ENCODE results near the gene EHD1.

EHD1 gene

DNA sequence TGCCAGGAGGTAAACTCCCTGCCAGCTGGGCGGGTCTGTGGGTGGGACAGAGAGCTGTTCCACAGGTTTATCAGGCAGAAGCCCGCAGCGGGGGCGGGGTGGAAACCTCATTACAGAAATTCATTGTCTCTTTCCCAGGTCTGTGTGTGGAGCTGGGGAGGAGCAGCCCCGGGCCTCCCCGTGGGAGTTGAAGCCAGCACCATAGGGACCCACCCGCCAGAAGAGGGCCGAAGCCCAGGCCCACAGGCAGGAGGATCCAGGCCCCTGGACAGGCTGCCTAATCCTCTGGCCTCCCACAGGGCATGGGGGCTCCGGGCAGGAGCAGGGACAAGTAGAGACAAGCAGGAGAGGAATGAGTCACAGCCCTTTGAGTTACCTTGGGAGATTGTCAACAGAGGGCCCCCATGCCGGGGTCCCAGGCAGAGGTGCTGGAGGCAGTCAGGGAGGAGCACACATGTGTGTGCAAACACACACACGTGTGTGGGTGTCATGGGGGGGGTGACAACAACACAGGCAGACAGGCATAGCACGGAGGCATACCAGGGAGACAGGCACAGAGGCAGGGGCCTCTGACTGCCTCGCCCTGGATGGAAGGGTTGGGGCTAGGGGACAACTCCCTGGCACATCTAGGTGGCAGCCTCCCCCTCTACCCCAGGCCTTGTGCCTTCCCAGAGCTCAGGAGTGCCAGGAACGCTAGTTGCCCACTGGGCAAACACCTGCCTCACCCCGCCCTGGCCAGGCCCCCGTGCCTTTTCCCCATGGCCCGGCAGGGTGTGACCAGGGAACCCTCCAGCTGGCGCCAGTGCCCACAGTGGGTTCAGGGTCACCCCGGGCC, 35.4 kb downstream of the EHD1 start:
- no peak for DNase-seq (ENCODE audit: low spot score)

DNA sequence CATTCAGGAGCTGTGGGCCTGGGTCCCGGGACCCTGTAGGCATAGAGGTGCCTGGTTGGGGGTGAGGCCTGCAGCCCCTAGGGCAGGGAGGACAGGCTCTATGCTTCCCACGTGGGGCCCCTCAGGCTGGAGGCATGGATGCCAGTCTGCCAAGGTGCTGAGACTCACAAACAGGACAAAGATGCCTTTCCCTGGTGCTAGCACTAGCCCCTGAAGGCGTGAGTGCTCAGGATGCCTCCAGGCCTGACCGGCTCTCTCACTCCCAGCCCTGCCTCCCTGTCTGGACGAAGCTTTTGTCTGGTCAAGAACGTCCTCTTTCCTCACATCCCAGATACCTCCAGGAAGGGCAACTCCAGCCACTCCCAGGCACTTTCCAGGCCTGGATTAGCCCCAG, 36.1 kb downstream of the EHD1 start:
- no peak for DNase-seq (ENCODE audit: low spot score)

DNA sequence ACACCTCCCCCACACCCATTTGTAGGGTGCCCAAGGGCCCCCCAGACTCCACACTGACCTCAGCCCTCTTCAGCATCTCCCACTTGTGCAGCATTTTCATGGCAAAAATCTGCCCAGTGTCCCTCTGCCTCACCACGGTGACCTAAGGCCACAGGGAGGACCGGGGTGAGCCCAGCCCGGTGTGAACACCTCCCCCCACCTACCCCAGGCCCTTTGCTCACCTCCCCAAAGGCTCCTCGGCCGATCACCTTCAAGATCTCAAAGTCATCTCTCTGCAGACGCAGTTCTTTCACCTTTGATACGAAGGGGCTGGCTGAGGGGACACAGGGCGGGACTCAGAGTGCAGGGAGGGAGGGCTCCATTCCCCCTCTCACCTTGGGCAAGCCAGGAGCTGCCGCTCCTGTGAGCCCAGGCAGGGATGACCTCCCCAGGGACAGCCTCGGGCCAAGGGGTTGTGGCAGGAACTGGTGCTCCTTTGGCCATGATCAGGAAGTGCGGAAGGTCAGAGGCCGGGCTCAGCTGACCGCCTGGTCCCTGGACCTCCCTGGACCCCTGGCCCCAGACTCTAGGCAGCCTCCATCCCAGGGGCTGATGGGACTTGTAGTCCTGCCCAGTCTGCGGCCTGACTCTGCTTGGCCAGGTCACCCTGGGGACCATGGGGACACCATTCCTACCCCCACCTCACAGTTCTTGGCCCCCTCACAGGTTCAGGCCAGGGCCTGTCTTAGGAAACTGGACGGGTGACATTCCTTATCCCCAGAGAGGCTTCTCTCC, 36.6 kb downstream of the EHD1 start:
- no peak for DNase-seq (ENCODE audit: low spot score)

DNA sequence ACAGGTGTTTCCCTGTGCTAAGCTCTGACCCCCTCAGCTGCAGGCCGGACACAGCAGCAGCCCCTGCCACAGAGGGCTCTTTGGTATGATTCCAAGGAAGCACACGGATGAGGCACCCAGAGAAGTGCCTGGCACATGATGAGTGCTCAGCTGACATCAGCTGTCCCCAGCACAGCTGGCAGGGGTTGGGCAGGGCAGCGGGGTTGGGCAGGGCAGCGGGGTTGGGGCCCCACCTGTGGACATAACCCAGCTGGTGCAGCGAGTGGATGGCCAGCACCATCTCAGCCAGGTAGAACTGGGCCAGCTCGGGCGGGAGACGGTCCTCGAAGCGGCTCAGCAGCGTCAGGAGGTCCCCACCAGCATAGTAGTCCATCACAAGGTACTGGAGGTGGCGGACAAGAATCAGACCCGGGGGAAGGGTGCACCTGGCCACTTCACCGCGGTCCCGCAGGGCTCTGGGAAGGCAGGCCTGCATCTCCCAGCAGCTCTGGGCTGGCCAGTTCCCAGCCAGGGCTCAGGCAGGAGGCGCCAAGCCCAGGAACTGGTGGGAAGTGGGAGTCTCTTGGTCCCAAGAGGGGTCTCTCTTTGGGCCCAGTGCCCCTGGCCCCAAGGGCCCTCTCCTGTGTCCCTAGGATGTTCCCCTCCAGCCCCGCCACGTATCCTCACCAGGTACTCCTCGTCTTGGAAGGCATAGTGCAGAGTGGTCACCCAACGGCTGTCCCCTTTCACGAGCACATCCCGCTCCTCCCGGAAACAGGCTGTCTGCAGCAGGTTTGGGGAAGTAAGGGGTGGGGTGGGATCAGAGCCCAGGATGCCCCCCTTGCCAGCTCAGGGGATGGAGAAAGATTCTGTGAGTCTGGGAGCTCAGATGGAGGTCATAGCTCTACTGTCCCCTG, 38.3 kb downstream of the EHD1 start:
- DNase-seq (ENCODE audit: low spot score) = no peak

DNA sequence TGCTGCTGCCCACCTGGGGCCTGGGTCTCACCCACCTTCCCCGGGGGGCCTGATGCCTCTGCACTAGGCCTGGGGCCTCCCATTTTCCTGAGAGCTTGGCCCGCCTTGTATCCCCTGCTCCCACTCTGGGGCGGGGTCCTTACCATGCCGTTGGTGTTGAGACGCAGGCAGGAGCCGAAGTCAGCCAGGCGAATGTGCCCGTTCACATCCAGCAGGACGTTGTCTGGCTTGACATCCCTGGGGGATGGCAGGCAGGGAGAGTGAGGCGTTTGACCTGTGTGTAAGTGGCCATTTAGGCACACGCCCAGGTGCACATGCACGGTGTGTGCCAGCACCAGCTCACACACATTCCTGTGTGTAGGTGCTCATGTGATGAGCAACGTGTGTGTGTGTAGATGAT, 39.1 kb downstream of the EHD1 start:
- DNase-seq (ENCODE audit: low spot score) = no peak

DNA sequence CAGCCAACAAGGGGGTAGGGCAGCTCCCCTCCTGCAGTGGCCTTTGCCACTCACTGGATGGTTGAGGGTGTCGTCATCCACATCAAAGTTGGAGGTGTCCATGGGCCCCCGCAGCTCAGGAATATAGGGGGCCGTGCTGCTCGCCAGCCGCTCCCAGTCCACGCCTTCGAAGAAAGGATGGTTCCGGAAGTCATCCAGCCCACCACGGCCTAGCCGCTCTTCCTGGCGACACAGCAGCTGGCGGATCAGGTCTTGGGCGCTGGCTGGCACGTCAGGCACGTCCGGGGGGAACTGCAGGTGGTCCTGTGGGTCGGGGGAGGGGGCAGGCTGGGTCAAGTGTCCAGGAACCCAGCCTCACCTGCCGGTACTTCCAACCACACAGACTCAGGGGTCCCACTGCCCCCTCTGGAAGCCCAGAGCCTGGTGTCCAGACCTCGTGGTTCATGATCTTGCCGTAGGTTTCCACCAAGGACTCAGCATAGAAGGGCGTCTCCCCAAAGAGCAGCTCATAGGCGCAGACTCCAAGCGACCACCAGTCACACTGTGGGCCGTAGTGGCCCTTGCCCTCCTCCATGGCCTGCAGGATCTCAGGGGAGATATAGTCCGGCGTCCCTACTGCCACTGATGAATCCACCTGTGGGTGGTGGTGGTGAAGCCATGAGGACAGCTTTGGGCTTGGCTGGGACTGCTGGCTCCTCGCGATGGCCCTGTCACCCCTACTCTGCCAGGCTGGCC, 39.7 kb downstream of the EHD1 start:
- DNase-seq (ENCODE audit: low spot score) = no peak

DNA sequence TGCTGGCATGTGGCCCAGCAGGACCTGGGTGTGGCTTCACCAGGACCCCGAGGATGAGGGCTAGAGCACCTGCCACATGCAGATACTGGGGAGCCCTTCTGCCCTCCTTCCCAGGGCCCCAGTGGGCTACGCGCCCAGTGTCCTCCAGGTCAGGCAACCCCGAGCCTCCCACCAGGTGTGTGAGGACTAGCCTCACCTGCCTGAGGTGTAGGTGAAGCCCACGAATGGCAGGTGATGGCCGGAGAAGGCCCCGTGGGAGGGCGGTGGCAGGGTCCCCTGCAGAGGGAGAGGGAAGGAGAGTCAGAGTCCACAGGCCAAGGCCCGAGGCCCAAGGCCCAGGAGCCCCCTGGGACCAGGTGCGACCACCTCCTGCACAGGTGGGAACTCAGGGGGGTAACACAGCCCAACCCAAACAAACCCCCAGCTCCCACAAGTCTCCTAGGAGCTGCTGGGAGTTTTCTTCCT, 40.5 kb downstream of the EHD1 start:
- no peak for DNase-seq (ENCODE audit: low spot score)

GRCh38 chr11:64836448-64837072, 41.9 kb downstream of the EHD1 start:
- DNase-seq (ENCODE audit: low spot score) = no peak

DNA sequence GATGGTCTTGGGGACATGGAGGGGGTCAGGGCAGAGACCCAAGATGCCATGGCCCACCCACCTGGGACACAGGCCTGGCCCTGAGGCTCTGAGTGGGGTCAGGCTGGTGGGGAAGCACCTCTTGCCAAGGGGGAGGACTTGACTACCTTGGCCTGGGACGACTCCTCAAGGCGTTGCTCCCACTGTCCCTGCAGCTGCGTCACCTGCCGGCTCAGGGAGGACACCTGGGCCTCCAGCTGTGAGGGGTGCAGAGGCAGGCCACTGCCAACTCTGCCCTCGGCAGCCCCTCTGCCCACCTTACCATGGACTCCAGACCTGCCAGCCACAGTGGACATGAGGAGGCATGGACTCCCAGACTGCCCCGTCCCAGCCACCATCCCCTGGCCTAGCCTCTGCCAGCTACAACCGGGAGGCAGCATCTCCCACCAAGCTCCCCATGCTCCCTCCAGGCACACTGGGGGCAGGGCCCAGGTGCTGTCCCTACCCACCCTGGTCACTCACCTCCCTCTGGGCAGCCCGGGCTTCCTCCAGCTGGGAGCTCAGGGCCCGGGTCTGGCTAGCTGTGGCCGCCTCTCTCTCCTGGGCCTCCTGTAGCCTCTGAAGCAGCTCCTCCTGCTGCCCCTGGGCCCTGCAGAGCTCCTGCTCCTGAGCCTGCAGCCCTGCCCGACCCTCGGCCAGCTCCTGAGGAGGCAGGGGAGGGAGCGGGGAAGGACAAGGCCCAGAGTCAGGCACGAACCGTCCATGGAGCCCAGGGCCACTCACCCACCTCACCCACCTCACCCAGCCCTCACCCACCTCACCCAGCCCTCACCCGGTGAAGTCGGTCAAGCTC, 42.6 kb downstream of the EHD1 start:
- DNase-seq (ENCODE audit: low spot score) = no peak

DNA sequence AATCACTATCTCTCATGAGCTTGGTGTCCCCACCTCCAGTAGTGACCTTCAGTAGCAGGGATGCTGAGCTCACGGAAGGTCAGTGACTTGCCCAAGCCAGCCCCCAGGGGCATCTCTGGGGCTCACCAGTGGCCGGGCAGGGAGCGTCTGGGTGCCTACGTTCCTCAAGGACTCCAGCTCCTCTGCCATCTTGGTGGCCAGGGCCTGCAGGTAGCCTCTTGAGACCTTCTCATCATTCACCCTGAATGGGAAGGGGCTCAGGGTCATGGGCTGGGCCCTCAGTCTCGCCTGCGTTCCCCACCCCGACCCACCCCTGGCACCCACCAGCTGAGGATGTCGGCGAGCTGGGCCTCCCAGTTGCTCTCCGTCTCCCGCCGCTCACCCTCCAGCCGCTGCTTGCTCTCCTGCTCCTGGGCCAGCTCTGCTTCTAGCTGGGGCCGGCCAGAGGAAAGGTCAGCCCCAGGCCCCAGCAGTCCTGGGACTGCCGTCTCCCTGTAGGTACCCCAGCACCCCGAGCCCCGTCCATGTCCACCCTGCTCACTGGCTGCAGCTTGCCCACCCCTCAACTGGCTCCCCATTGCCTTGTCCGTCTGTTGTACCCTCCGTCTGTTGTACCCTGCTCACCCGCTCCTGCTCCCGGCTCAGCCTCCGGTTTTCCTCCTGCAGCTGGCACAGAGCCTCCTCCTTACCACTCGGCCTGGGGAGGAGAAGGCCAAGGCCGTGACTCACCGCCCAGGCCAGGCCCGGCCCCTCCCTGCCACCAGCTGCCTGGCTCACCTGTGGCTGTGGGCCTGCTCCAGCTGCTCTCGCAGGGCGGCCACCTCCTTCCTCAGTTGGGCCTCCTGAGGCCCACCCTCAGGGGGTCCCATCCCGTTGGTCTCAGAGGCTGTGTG, 43.5 kb downstream of the EHD1 start:
- DNase-seq (ENCODE audit: low spot score) = no peak

- DNase-seq (ENCODE audit: low spot score) = no peak
Measured at GRCh38 chr11:64834031-64834722, 44.2 kb downstream of the EHD1 start.

- no peak for DNase-seq (ENCODE audit: low spot score)
Measured at GRCh38 chr11:64833509-64833908, 44.9 kb downstream of the EHD1 start.

- DNase-seq (ENCODE audit: low spot score) = no peak
Measured at GRCh38 chr11:64833198-64833502, 45.3 kb downstream of the EHD1 start.

DNA sequence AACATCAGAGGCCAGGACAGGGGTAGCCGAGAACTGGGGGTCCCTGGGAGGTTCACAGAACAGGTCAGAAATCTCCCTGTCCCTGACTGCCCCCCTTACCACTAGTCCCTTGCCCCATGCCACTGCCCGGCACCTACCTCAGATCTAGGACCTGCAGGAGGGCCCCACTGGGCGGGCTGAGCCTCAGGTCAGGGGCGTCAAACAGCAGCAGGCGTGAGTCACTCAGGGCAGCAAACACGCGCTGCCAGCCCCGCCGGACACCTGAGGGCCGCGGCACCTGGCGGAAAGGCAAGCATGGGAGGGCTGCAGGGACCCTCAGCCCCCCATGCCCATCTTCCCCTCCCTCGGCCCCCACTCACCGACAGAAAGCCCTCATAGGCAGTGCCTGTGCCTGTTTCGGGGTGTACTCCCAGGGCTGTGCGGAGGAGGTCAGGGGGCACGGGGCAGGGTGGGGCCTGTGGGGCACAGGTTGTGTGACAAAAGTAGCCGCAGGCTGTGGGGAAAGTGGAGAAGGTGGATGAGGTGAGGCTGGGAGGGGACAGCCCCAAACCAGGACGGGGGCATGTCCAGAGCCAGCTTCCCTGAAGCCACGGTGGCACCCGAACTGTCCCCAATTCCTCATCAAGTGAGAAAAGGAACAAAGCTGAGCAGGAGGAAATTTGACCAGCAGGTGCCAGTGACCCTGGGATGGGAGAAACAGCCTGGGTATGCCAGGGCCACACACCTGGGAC, 45.8 kb downstream of the EHD1 start:
- no peak for DNase-seq (ENCODE audit: low spot score)

DNA sequence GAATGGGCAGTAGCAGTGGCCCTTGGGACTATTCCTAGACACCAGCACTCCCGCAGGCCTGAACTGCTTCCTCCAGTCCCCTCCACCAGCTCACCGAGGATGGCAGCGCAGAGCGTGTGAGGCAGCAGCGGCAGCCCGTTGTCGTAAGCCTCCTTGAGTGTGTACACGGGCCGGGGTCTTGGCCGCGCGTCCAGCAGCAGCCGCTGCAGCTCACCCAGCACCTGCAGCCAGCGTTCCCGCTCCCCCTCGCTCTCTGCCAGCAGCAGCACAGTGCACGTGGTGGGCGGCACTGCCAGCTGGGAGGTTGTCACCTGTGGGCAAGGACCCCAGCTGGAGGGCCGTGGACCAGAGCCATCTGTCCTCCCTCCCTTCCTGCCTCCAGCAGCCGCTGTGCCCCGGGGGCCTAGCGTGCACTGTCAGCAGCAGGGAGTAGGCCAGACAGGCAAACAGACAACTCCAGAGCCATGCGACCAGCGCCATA, 47.0 kb downstream of the EHD1 start:
- no peak for DNase-seq (ENCODE audit: low spot score)

GRCh38 chr11:64829536-64830251, 48.7 kb downstream of the EHD1 start:
- DNase-seq (ENCODE audit: low spot score) = no peak

DNA sequence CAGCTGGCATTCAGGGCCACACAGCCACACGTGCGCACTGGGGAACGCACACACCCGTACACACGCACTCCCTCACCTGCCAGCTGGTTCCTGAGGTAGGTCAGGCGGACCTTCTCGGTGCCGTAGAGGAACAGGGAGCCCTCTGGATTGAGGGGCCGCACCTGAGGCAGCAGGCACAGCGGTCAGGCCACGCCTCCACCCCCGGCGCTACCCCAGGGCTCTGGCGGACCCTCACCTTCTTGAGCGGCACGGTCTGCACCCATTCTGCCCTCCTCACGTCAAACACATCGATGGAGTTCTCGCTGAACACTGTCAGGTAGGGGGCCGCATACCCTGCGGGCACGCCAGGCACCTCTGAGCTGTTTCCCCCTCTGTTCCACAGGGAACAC, 51.0 kb downstream of the EHD1 start:
- DNase-seq (ENCODE audit: low spot score) = no peak

Measured in CD4-positive, alpha-beta T cell treated with Interleukin-15 for 4 hours (primary cell).